GM12878 (cell line): ENCODE measurements around the gene PHF21B. TPM values are rescaled to one million over a fixed set of nuclear protein-coding genes. Genes with fewer than 3 reads are reported as not detected.

Experiments used
- ATAC-seq: fragments of 200-7000 bp; cut with Tn5 transposase; 3 replicates; pipeline ENCODE4 v1.9.1; 2020; ENCODE audit warnings: mild to moderate bottlenecking, moderate library complexity
- BruUV-seq: library from RNA; stranded (reverse); fragments of 400-500 nt; replicated peaks from 2 replicates; lab custom pipeline; 2021; lab: Mats Ljungman, UMichigan
- CTCF ChIA-PET: fragments of 300-600 bp; sonication (Branson Sonifier 250); formaldehyde crosslinking; extraction: SDS; loops from one replicate; lab custom pipeline; 2021; ENCODE audit warnings: inconsistent platforms; lab: Yijun Ruan, JAX
- POLR2A ChIA-PET: fragments of 350-600 bp; formaldehyde crosslinking; extraction: SDS; loops from one replicate; lab custom pipeline; 2021; ENCODE audit warnings: inconsistent platforms; lab: Charles Lee
- RAD21 ChIA-PET: fragments of 300-600 bp; sonication (Branson Sonifier 250); formaldehyde crosslinking; loops from one replicate; lab custom pipeline; 2023; ENCODE audit warnings: antibody characterized with exemption; ENCODE audit not compliant: unreplicated experiment; lab: Charles Lee
- SMC1A ChIA-PET: fragments of 300-600 bp; sonication (Branson Sonifier 250); formaldehyde crosslinking; loops from one replicate; lab custom pipeline; 2023; ENCODE audit not compliant: unreplicated experiment, uncharacterized antibody; lab: Charles Lee
- DNase-seq: peaks from one replicate; pipeline ENCODE4 v3.0.0-alpha.2; 2011; ENCODE audit warnings: low read depth, low spot score
- FAIRE-seq: peaks from 3 replicates; lab custom pipeline; 2011; peaks lifted over from hg19 to GRCh38; lab: Jason Lieb, UNC
- H2AFZ ChIP-seq: 2 replicates; pipeline ENCODE4 v1.6.0; 2011; ENCODE audit warnings: low read depth, low read length, control low read depth; ENCODE audit not compliant: control insufficient read depth
- H3K27ac ChIP-seq: 2 replicates; pipeline ENCODE4 v1.5.1; 2011; ENCODE audit warnings: control low read depth; ENCODE audit not compliant: control insufficient read depth, insufficient read depth
- H3K27me3 ChIP-seq, 2 experiments: replicated peaks in 1 of 2; 2 replicates each; pipeline versions ENCODE4 v1.6.0 to v1.6.1; 2011; ENCODE audit warnings: low read length in 1 of 2; ENCODE audit not compliant: control insufficient read depth in 2 of 2, insufficient read depth in 2 of 2
- H3K36me3 ChIP-seq, 2 experiments: 2 replicates each; pipeline ENCODE4 v1.5.1; 2011; ENCODE audit warnings: low read length in 1 of 2; ENCODE audit not compliant: control insufficient read depth in 2 of 2, insufficient read depth in 2 of 2
- H3K4me1 ChIP-seq: 2 replicates; pipeline ENCODE4 v1.6.1; 2011; ENCODE audit warnings: mild to moderate bottlenecking, low read length, moderate library complexity, mixed read lengths; ENCODE audit not compliant: control insufficient read depth, insufficient read depth
- H3K4me2 ChIP-seq: 2 replicates; pipeline ENCODE4 v1.6.0; 2011; ENCODE audit warnings: control low read depth; ENCODE audit not compliant: control insufficient read depth, insufficient read depth
- H3K4me3 ChIP-seq: fragments of 200-600 bp; sonication (generic); 2 replicates; pipeline ENCODE4 v1.5.1; 2016
- H3K79me2 ChIP-seq: 2 replicates; pipeline ENCODE4 v1.6.0; 2011; ENCODE audit warnings: low read length; ENCODE audit not compliant: control insufficient read depth, insufficient read depth
- H3K9ac ChIP-seq: 2 replicates; pipeline ENCODE4 v1.8.0; 2011; ENCODE audit warnings: low read length, control low read depth, mixed read lengths; ENCODE audit not compliant: control insufficient read depth, insufficient read depth
- H3K9me3 ChIP-seq: replicated peaks from 3 replicates; pipeline ENCODE4 v1.5.1; 2011; ENCODE audit warnings: mild to moderate bottlenecking, low read length; ENCODE audit not compliant: control insufficient read depth, insufficient read depth
- H4K20me1 ChIP-seq: 2 replicates; pipeline ENCODE4 v1.6.0; 2011; ENCODE audit not compliant: control insufficient read depth, insufficient read depth
- BMI1 ChIP-seq: fragments of 450-650 bp; IDR thresholded peaks from 2 replicates; pipeline ENCODE4 v1.6.1; 2016; ENCODE audit warnings: mild to moderate bottlenecking, moderate library complexity, borderline replicate concordance
- CBX3 ChIP-seq: fragments of 200-600 bp; sonication (generic); IDR thresholded peaks from 2 replicates; pipeline ENCODE4 v1.6.1; 2016; ENCODE audit warnings: low read depth, borderline replicate concordance
- EED ChIP-seq: sonication (generic); IDR thresholded peaks from 2 replicates; pipeline ENCODE4 v1.6.1; 2016; ENCODE audit warnings: antibody characterized with exemption, low read depth
- NR2F1 ChIP-seq: fragments of 450-650 bp; conservative IDR thresholded peaks from 2 replicates; pipeline ENCODE4 v1.6.1; 2017; ENCODE audit warnings: mild to moderate bottlenecking
- PAX5 ChIP-seq: IDR thresholded peaks from 2 replicates; pipeline ENCODE4 v1.6.1; 2011; ENCODE audit warnings: low read depth, low read length, borderline replicate concordance
- POLR2AphosphoS5 ChIP-seq: IDR thresholded peaks from 2 replicates; pipeline ENCODE4 v1.6.1; 2011; ENCODE audit warnings: mild to moderate bottlenecking, low read length, inconsistent platforms
- WRNIP1 ChIP-seq: IDR thresholded peaks from 2 replicates; pipeline ENCODE4 v1.6.1; 2011; ENCODE audit warnings: low read depth, low read length, improper control_type of control experiment, borderline replicate concordance
- WGBS: methylation state at CpG from one replicate; pipeline ENCODE4 v1.1.6; 2016; ENCODE audit warnings: low lambda C conversion rate; ENCODE audit not compliant: insufficient replicate concordance, insufficient coverage; ENCODE audit errors: missing lambda C conversion rate; 5-methylcytosine and 5-hydroxymethylcytosine counted together
- in situ Hi-C: fragments of 300-500 bp; cut with MboI; formaldehyde crosslinking; loops from 9 replicates; pipeline ENCODE4 v1.14.3; 2018; ENCODE audit warnings: mixed read lengths
- intact Hi-C: fragments of 100-400 bp; cut with micrococcal nuclease; formaldehyde crosslinking; loops from one replicate; pipeline ENCODE4 v1.14.2; 2022; ENCODE audit not compliant: unreplicated experiment
- polyA plus RNA-seq, 11 experiments: library from polyadenylated mRNA; depleted of rRNA in 4 of 11; unstranded in 6 of 11; stranded (reverse) in 5 of 11; fragments of >200 nt; fragmentation: Nextera tagmentation in 4 of 11; fragmentation: Illumina TruSeq in 1 of 11; extraction: Ambion mirVana in 4 of 11; extraction: Trizol in 1 of 11; gene quantifications; 1 replicate in 1 of 11; 2 replicates in 10 of 11; pipeline versions ENCODE4 v1.2.1 to v1.2.3, GENCODE V29; 2011 to 2016; ENCODE audit warnings: inconsistent platforms in 2 of 11, missing spikeins in 2 of 11, low read depth in 1 of 11
- total RNA-seq, 4 experiments: library from RNA; depleted of rRNA in 3 of 4; stranded (reverse); fragments of >200 nt in 3 of 4; fragmentation: Illumina TruSeq in 1 of 4; extraction: Trizol in 1 of 4; gene quantifications; 2 replicates each; pipeline versions ENCODE4 v1.2.1 to v1.2.3, GENCODE V29; 2013 to 2021
- TF ChIP-seq, protein P1 (sequence below): fragments of 450-650 bp; conservative IDR thresholded peaks from 2 replicates; pipeline ENCODE4 v1.6.1; 2017; ENCODE audit warnings: mild to moderate bottlenecking, moderate library complexity
- TF ChIP-seq, protein P2 (sequence below): IDR thresholded peaks from 2 replicates; pipeline ENCODE4 v1.6.1; 2012; ENCODE audit warnings: mild to moderate bottlenecking, low read depth, low read length

PHF21B gene
- total and polyA plus RNA-seq, 10 of the 15 experiments (the other 5 are each of a cell fraction or from before 2014, with no cell fraction given), result 0.03 to 0.35 TPM; not detected in 8

DNA sequence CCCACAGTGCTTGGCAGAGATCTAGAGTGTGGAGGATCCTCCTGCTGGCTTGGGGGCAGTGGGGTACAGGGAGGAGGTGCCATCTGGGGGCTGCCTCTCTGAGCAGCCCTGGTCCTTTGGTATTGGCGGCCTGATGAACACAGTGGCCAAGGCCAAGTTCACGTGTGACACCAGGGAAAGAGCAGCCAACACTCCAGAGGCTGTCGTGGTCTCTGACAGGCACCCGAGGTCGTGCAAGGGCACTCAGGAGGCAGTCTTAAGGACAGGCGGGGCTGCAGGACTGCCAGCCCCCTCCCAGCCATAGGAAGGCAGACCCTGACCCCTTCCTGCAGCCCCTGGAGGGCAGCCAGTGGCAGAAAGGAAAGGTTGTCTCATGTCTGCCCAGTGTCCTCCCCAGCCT is 30.7 kb downstream of the PHF21B start:
- FAIRE-seq (no peak), DNase-seq (no peak), ATAC-seq (no peak)
- no TSS peak for BruUV-seq
- Histone ChIP-seq H3K27ac (no peak overlapping the region), H3K4me2 (no peak overlapping the region), H3K79me2 (no peaks in the 10 kb centered on the region), H4K20me1 (no peaks in the 10 kb centered on the region), H3K4me1 (no peaks in the 10 kb centered on the region), H3K27me3 (peaks cover 5 to 7% of the 10 kb centered on the region in 2 experiments; a peak in 3 of 4 replicates), H3K36me3 (no peaks in the 10 kb centered on the region), H2AFZ (no peak overlapping the region), H3K9ac (no peak overlapping the region), H3K4me3 (no peak overlapping the region), H3K9me3 (no peaks in the 10 kb centered on the region; the same call in 2 of the 3 replicates)
- POLR2A ChIA-PET, result interaction anchor here (0.7 kb wide), 1 partner anchor 61 kb away, joined by 5 read pairs; no protein-coding TSS in a partner anchor
- WGBS, result 2% methylated on average over 6 of the region's 6 CpGs
- in situ Hi-C loops (loop anchor here (5.0 kb wide), 1 partner anchor 62 kb away; no protein-coding TSS in a partner anchor), intact Hi-C loops (loop anchor here (5.0 to 10.0 kb wide), 2 partner anchors 118 to 286 kb away; no protein-coding TSS in a partner anchor)
- CTCF ChIA-PET, result interaction anchor here (0.6 kb wide), 1 partner anchor 48 kb away, joined by 3 read pairs; no protein-coding TSS in a partner anchor
- RAD21 ChIA-PET, result no interaction called here
- TF ChIP-seq EED (no peak), WRNIP1 (no peak), NR2F1 (no peak), CBX3 (no peak), PAX5 (no peak), BMI1 (no peak), POLR2AphosphoS5 (no peak)
- TF ChIP-seq, protein P1, sequence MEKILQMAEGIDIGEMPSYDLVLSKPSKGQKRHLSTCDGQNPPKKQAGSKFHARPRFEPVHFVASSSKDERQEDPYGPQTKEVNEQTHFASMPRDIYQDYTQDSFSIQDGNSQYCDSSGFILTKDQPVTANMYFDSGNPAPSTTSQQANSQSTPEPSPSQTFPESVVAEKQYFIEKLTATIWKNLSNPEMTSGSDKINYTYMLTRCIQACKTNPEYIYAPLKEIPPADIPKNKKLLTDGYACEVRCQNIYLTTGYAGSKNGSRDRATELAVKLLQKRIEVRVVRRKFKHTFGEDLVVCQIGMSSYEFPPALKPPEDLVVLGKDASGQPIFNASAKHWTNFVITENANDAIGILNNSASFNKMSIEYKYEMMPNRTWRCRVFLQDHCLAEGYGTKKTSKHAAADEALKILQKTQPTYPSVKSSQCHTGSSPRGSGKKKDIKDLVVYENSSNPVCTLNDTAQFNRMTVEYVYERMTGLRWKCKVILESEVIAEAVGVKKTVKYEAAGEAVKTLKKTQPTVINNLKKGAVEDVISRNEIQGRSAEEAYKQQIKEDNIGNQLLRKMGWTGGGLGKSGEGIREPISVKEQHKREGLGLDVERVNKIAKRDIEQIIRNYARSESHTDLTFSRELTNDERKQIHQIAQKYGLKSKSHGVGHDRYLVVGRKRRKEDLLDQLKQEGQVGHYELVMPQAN, result no peak
- TF ChIP-seq, protein P2, sequence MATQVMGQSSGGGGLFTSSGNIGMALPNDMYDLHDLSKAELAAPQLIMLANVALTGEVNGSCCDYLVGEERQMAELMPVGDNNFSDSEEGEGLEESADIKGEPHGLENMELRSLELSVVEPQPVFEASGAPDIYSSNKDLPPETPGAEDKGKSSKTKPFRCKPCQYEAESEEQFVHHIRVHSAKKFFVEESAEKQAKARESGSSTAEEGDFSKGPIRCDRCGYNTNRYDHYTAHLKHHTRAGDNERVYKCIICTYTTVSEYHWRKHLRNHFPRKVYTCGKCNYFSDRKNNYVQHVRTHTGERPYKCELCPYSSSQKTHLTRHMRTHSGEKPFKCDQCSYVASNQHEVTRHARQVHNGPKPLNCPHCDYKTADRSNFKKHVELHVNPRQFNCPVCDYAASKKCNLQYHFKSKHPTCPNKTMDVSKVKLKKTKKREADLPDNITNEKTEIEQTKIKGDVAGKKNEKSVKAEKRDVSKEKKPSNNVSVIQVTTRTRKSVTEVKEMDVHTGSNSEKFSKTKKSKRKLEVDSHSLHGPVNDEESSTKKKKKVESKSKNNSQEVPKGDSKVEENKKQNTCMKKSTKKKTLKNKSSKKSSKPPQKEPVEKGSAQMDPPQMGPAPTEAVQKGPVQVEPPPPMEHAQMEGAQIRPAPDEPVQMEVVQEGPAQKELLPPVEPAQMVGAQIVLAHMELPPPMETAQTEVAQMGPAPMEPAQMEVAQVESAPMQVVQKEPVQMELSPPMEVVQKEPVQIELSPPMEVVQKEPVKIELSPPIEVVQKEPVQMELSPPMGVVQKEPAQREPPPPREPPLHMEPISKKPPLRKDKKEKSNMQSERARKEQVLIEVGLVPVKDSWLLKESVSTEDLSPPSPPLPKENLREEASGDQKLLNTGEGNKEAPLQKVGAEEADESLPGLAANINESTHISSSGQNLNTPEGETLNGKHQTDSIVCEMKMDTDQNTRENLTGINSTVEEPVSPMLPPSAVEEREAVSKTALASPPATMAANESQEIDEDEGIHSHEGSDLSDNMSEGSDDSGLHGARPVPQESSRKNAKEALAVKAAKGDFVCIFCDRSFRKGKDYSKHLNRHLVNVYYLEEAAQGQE, result no peak
- SMC1A ChIA-PET, result no interaction called here
